D721Med (cell line): ENCODE data around the gene HEATR3.
"Not testable (repeated sequence)": the region's sequence is repeated elsewhere in the genome, so short reads cannot be mapped to it uniquely, and the experiment has no call there.

Source experiments
- DNase-seq: peaks from one replicate; pipeline ENCODE4 v3.0.0; 2011; ENCODE audit warnings: low spot score; ENCODE audit not compliant: insufficient read length
- FAIRE-seq: peaks from 2 replicates; lab custom pipeline; 2011; peaks lifted over from hg19 to GRCh38; lab: Jason Lieb, UNC
- CTCF ChIP-seq: IDR thresholded peaks from 2 replicates; pipeline ENCODE4 v1.5.1; 2012; ENCODE audit warnings: mild to moderate bottlenecking, control low read depth; ENCODE audit not compliant: insufficient read depth; ENCODE audit errors: missing control alignments

HEATR3 gene

GRCh38 chr16:50123417-50123816 is 57.6 kb downstream of the HEATR3 start:
- FAIRE-seq (no peak), DNase-seq (no peak)
- TF ChIP-seq CTCF = no peak

- no peak for DNase-seq
- FAIRE-seq = no peak
- TF ChIP-seq CTCF = no peak
Observed at GRCh38 chr16:50124769-50125168, 59.0 kb downstream of the HEATR3 start.

GRCh38 chr16:50126183-50126582 is 60.4 kb downstream of the HEATR3 start:
- FAIRE-seq (no peak), DNase-seq (no peak)
- no peak for TF ChIP-seq CTCF

- not testable (repeated sequence) for FAIRE-seq, DNase-seq
Observed at GRCh38 chr16:50132571-50132970, 66.8 kb downstream of the HEATR3 start.

GRCh38 chr16:50133214-50133613 is 67.4 kb downstream of the HEATR3 start:
- FAIRE-seq (no peak), DNase-seq (no peak)
- no peak for TF ChIP-seq CTCF

GRCh38 chr16:50136399-50136798 is 70.6 kb downstream of the HEATR3 start:
- FAIRE-seq (no peak), DNase-seq (no peak)
- peak; percentile 19 for TF ChIP-seq CTCF

GRCh38 chr16:50137268-50137667 is 71.5 kb downstream of the HEATR3 start:
- no peak for FAIRE-seq

More at GRCh38 chr16:50137268-50137667, 71.5 kb downstream of the HEATR3 start:
- DNase-seq = no peak
- no peak for TF ChIP-seq CTCF
